H9 (cell line): Measurements from ENCODE around the gene KIF13A. TPM values are rescaled to one million over a fixed set of nuclear protein-coding genes. Genes with fewer than 3 reads are reported as not detected.

ENCODE experiments used
- DNase-seq: peaks from one replicate; pipeline ENCODE4 v3.0.0-alpha.2; 2017
- H2AFZ ChIP-seq: one replicate; pipeline ENCODE4 v1.6.1; 2013; ENCODE audit warnings: mild to moderate bottlenecking, low read length, control low read depth, moderate library complexity
- H2AK5ac ChIP-seq: 2 replicates; pipeline ENCODE4 v1.6.1; 2013; ENCODE audit warnings: low read length, control low read depth, mixed read lengths; ENCODE audit not compliant: insufficient read length
- H2BK120ac ChIP-seq: one replicate; pipeline ENCODE4 v1.6.1; 2013; ENCODE audit warnings: low read depth, mild to moderate bottlenecking, low read length, control low read depth, inconsistent platforms; ENCODE audit not compliant: poor library complexity, severe bottlenecking
- H2BK12ac ChIP-seq: 2 replicates; pipeline ENCODE4 v1.6.1; 2013; ENCODE audit warnings: low read length, control low read depth, mixed read lengths, low read depth; ENCODE audit not compliant: insufficient read length
- H2BK15ac ChIP-seq: 2 replicates; pipeline ENCODE4 v1.6.1; 2013; ENCODE audit warnings: low read depth, low read length, control low read depth
- H2BK20ac ChIP-seq: one replicate; pipeline ENCODE4 v1.6.1; 2013; ENCODE audit warnings: low read depth, mild to moderate bottlenecking, low read length, control low read depth, inconsistent platforms; ENCODE audit not compliant: poor library complexity, severe bottlenecking
- H2BK5ac ChIP-seq: 2 replicates; pipeline ENCODE4 v1.6.1; 2013; ENCODE audit warnings: low read length, control low read depth, mixed read lengths; ENCODE audit not compliant: insufficient read length
- H3K14ac ChIP-seq: 2 replicates; pipeline ENCODE4 v1.6.1; 2013; ENCODE audit warnings: low read length, control low read depth; ENCODE audit not compliant: insufficient read depth
- H3K18ac ChIP-seq: 2 replicates; pipeline ENCODE4 v1.6.1; 2013; ENCODE audit warnings: low read depth, mild to moderate bottlenecking, mixed read lengths, low read length, control low read depth; ENCODE audit not compliant: insufficient read length
- H3K23ac ChIP-seq: 2 replicates; pipeline ENCODE4 v1.6.1; 2013; ENCODE audit warnings: low read length, control low read depth, mixed read lengths, low read depth; ENCODE audit not compliant: insufficient read length
- H3K23me2 ChIP-seq: 2 replicates; pipeline ENCODE4 v1.6.1; 2013; ENCODE audit warnings: low read depth, mild to moderate bottlenecking, mixed read lengths, low read length, control low read depth; ENCODE audit not compliant: insufficient read length, poor library complexity, severe bottlenecking
- H3K27ac ChIP-seq: 2 replicates; pipeline ENCODE4 v1.5.1; 2013; ENCODE audit warnings: low read length, control low read depth, mixed read lengths, low read depth; ENCODE audit not compliant: insufficient read length
- H3K27me3 ChIP-seq: 2 replicates; pipeline ENCODE4 v1.6.1; 2013; ENCODE audit warnings: low read length, control low read depth, inconsistent platforms; ENCODE audit not compliant: insufficient read depth
- H3K4ac ChIP-seq: 2 replicates; pipeline ENCODE4 v1.6.1; 2013; ENCODE audit warnings: low read depth, mild to moderate bottlenecking, control low read depth, inconsistent platforms, low read length, moderate library complexity
- H3K4me1 ChIP-seq: 2 replicates; pipeline ENCODE4 v1.6.1; 2013; ENCODE audit warnings: low read length, control low read depth, inconsistent platforms; ENCODE audit not compliant: insufficient read depth
- H3K4me2 ChIP-seq: 2 replicates; pipeline ENCODE4 v1.6.1; 2013; ENCODE audit warnings: low read length, control low read depth, mixed read lengths; ENCODE audit not compliant: insufficient read length, insufficient read depth
- H3K56ac ChIP-seq: 2 replicates; pipeline ENCODE4 v1.6.1; 2013; ENCODE audit warnings: low read depth, mild to moderate bottlenecking, mixed read lengths, low read length, control low read depth; ENCODE audit not compliant: insufficient read length
- H3K79me1 ChIP-seq: 2 replicates; pipeline ENCODE4 v1.6.1; 2013; ENCODE audit warnings: low read depth, mild to moderate bottlenecking, moderate library complexity, low read length, control low read depth, inconsistent platforms; ENCODE audit not compliant: insufficient read depth, poor library complexity, severe bottlenecking
- H3K79me2 ChIP-seq: 2 replicates; pipeline ENCODE4 v1.6.1; 2013; ENCODE audit warnings: low read length, control low read depth, inconsistent platforms; ENCODE audit not compliant: insufficient read depth
- H3K9ac ChIP-seq: 2 replicates; pipeline ENCODE4 v1.6.1; 2013; ENCODE audit warnings: low read length, control low read depth, mixed read lengths; ENCODE audit not compliant: insufficient read length; ENCODE audit errors: extremely low read depth
- H3K9me3 ChIP-seq: one replicate; pipeline ENCODE4 v1.6.1; 2013; ENCODE audit warnings: low read depth, low read length, inconsistent platforms; ENCODE audit not compliant: control insufficient read depth
- H3T11ph ChIP-seq: one replicate; pipeline ENCODE4 v1.6.1; 2013; ENCODE audit warnings: mild to moderate bottlenecking, low read length, control low read depth, inconsistent platforms
- H4K20me1 ChIP-seq: one replicate; pipeline ENCODE4 v1.6.1; 2013; ENCODE audit not compliant: control insufficient read depth, insufficient read length, insufficient read depth
- H4K5ac ChIP-seq: 2 replicates; pipeline ENCODE4 v1.6.1; 2013; ENCODE audit warnings: low read depth, mild to moderate bottlenecking, mixed read lengths, low read length, control low read depth; ENCODE audit not compliant: insufficient read length
- H4K8ac ChIP-seq: replicated peaks from 2 replicates; pipeline ENCODE4 v1.6.1; 2013; ENCODE audit warnings: low read length, control low read depth, mixed read lengths, low read depth; ENCODE audit not compliant: insufficient read length
- H4K91ac ChIP-seq: 2 replicates; pipeline ENCODE4 v1.6.1; 2013; ENCODE audit warnings: low read depth, mild to moderate bottlenecking, moderate library complexity, mixed read lengths, low read length, control low read depth; ENCODE audit not compliant: insufficient read length
- H3K27ac Mint-ChIP-seq, 3 experiments: 2 replicates in 2 of 3; 3 replicates in 1 of 3; pipeline ENCODE4 v1.8.0; 2020 to 2021; ENCODE audit warnings: mixed read lengths in 3 of 3, mild to moderate bottlenecking in 1 of 3, moderate library complexity in 1 of 3
- H3K27me3 Mint-ChIP-seq: 2 replicates; pipeline ENCODE4 v1.8.0; 2021; ENCODE audit warnings: low read depth, mild to moderate bottlenecking, moderate library complexity, mixed read lengths
- H3K36me3 Mint-ChIP-seq, 3 experiments: 2 replicates in 2 of 3; 3 replicates in 1 of 3; pipeline ENCODE4 v1.8.0; 2020 to 2021; ENCODE audit warnings: low read depth in 3 of 3, mixed read lengths in 3 of 3; ENCODE audit not compliant: insufficient read depth in 1 of 3
- H3K4me1 Mint-ChIP-seq, 2 experiments: 2 replicates each; pipeline ENCODE4 v1.8.0; 2020; ENCODE audit warnings: mixed read lengths in 2 of 2
- H3K4me3 Mint-ChIP-seq, 2 experiments: 2 replicates in 1 of 2; 3 replicates in 1 of 2; pipeline ENCODE4 v1.8.0; 2020 to 2021; ENCODE audit warnings: mild to moderate bottlenecking in 2 of 2, mixed read lengths in 2 of 2, moderate library complexity in 1 of 2
- H3K9me3 Mint-ChIP-seq, 2 experiments: 2 replicates in 1 of 2; 3 replicates in 1 of 2; pipeline ENCODE4 v1.8.0; 2020; ENCODE audit warnings: mild to moderate bottlenecking in 2 of 2, mixed read lengths in 2 of 2, moderate library complexity in 1 of 2
- WGBS: extraction: QIAGEN DNeasy Blood & Tissue Kit; methylation state at CpG from one replicate; pipeline ENCODE4 v1.1.7; 2013; ENCODE audit warnings: missing lambda C conversion rate, low lambda C conversion rate, mixed read lengths; ENCODE audit not compliant: insufficient read length; ENCODE audit errors: extremely low coverage; 5-methylcytosine and 5-hydroxymethylcytosine counted together
- total RNA-seq: library from RNA; stranded (reverse); gene quantifications from 2 replicates; pipeline ENCODE4 v1.2.1, GENCODE V29; 2021
- TF ChIP-seq, protein P1 (sequence below): fragments of 200-600 bp; sonication (generic); conservative IDR thresholded peaks from 3 replicates; pipeline ENCODE4 v1.8.0; 2021; ENCODE audit warnings: antibody characterized with exemption, mild to moderate bottlenecking

KIF13A gene
- total RNA-seq, 1 experiment from 2014 or later, result 38.2 TPM

DNA sequence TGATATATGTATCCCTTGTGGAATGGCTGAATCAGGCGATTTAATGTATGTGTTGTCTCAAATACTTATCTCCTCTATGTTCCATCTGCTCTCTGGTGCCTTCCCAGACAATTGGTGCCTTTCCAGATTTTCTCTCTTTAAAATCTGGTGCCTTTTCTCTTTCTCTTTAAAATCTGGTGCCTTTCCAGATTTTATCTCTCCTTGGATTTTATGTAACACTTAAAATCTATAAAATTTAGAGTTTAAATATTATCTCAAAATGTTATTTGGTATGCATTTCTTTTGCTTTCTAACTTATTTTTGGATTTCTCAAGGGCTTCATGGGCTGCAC lies 116.3 kb downstream of the KIF13A start:
- H3K27me3 ChIP-seq, result no peaks in the 10 kb centered on the region
- no peak overlapping the region for H4K91ac ChIP-seq
- DNase-seq, result no peak
- H3K56ac ChIP-seq, result no peak overlapping the region
- H3K79me2 ChIP-seq, result no peaks in the 10 kb centered on the region
- no peaks in the 10 kb centered on the region for H3K9me3 ChIP-seq
- no peak overlapping the region for H3K18ac ChIP-seq
- H3K14ac ChIP-seq, result no peak overlapping the region
- H2BK15ac ChIP-seq, result no peak overlapping the region
- H2BK20ac ChIP-seq, result no peak overlapping the region
- no peaks in the 10 kb centered on the region for H3K9me3 Mint-ChIP-seq
- no CpG with 5 or more reads among the region's 1 CpG for WGBS
- H3K9ac ChIP-seq, result no peak overlapping the region
- 0 out of 2 replicates have a peak, but pooled peaks cover 3% of the 10 kb centered on the region for H3K4me1 ChIP-seq
- H2BK12ac ChIP-seq, result no peak overlapping the region
- H2AK5ac ChIP-seq, result no peak overlapping the region
- no peaks in the 10 kb centered on the region for H3K79me1 ChIP-seq
- no peak overlapping the region for H2AFZ ChIP-seq
- H2BK5ac ChIP-seq, result no peak overlapping the region
- H3T11ph ChIP-seq, result no peak overlapping the region
- no peaks in the 10 kb centered on the region; a peak in 4 of 7 replicates for H3K36me3 Mint-ChIP-seq
- H3K4me3 Mint-ChIP-seq, result no peak overlapping the region
- no peak overlapping the region for H3K4ac ChIP-seq
- no peak overlapping the region for H2BK120ac ChIP-seq
- no peak overlapping the region for H3K4me2 ChIP-seq
- TF ChIP-seq, protein P1, sequence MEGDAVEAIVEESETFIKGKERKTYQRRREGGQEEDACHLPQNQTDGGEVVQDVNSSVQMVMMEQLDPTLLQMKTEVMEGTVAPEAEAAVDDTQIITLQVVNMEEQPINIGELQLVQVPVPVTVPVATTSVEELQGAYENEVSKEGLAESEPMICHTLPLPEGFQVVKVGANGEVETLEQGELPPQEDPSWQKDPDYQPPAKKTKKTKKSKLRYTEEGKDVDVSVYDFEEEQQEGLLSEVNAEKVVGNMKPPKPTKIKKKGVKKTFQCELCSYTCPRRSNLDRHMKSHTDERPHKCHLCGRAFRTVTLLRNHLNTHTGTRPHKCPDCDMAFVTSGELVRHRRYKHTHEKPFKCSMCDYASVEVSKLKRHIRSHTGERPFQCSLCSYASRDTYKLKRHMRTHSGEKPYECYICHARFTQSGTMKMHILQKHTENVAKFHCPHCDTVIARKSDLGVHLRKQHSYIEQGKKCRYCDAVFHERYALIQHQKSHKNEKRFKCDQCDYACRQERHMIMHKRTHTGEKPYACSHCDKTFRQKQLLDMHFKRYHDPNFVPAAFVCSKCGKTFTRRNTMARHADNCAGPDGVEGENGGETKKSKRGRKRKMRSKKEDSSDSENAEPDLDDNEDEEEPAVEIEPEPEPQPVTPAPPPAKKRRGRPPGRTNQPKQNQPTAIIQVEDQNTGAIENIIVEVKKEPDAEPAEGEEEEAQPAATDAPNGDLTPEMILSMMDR, result no peak
- no peak overlapping the region for H4K8ac ChIP-seq
- no peaks in the 10 kb centered on the region for H4K20me1 ChIP-seq
- H3K27me3 Mint-ChIP-seq, result no peaks in the 10 kb centered on the region
- H3K23me2 ChIP-seq, result no peaks in the 10 kb centered on the region
- H3K27ac ChIP-seq, result no peak overlapping the region
- no peak overlapping the region for H4K5ac ChIP-seq
- peaks cover 6 to 11% of the 10 kb centered on the region in 2 experiments; a peak in 3 of 4 replicates for H3K4me1 Mint-ChIP-seq
- H3K27ac Mint-ChIP-seq, result no peak overlapping the region; a peak in 1 of 7 replicates
- no peak overlapping the region for H3K23ac ChIP-seq
